ENCODE results near the gene KDM4B. TPM values are rescaled to one million over a fixed set of nuclear protein-coding genes. Genes with fewer than 3 reads are reported as not detected.

Gene KDM4B
- total RNA-seq, 2 donors from 2014 or later, result 49.1 to 54.0 TPM

GRCh38 chr19:5188548-5189317, 219.8 kb downstream of the KDM4B start:
- Histone ChIP-seq H3K4me3 (no peak overlapping the region), H3K27ac (no peak overlapping the region), H3K27me3 (replicated peaks; ENCODE audit: insufficient read depth) (no peaks in the 10 kb centered on the region), H3K36me3 (no peaks in the 10 kb centered on the region), H3K9me3 (no peaks in the 10 kb centered on the region), H3K4me1 (ENCODE audit: control insufficient read depth in 1 of 2, low read depth in 2 of 2) (no peaks in the 10 kb centered on the region)
- ATAC-seq (ENCODE audit: insufficient number of reproducible peaks, low FRiP score, low read depth) (no peak), DNase-seq (ENCODE audit: low spot score) (no peak)
- TF ChIP-seq CTCF (IDR thresholded peaks at IDR 0.05), result no peak

- Histone ChIP-seq H3K4me3 (no peak overlapping the region), H3K27ac (no peak overlapping the region), H3K9me3 (no peaks in the 10 kb centered on the region), H3K27me3 (replicated peaks; ENCODE audit: insufficient read depth) (no peaks in the 10 kb centered on the region), H3K36me3 (no peaks in the 10 kb centered on the region), H3K4me1 (ENCODE audit: control insufficient read depth in 1 of 2, low read depth in 2 of 2) (no peaks in the 10 kb centered on the region)
- no peak for ATAC-seq (ENCODE audit: insufficient number of reproducible peaks, low FRiP score, low read depth)
- DNase-seq (ENCODE audit: low spot score), result no peak
- TF ChIP-seq CTCF (IDR thresholded peaks at IDR 0.05), result no peak
Measured at GRCh38 chr19:5189318-5189607, 220.3 kb downstream of the KDM4B start.

- no peak for ATAC-seq (ENCODE audit: insufficient number of reproducible peaks, low FRiP score, low read depth)
- DNase-seq (ENCODE audit: low spot score), result no peak
- no peaks in the 10 kb centered on the region for H3K27me3 ChIP-seq (replicated peaks; ENCODE audit: insufficient read depth)
- H3K36me3 ChIP-seq, result no peaks in the 10 kb centered on the region
- H3K4me3 ChIP-seq, result no peak overlapping the region
- no peaks in the 10 kb centered on the region for H3K9me3 ChIP-seq
- no peak for TF ChIP-seq CTCF (IDR thresholded peaks at IDR 0.05)
- H3K4me1 ChIP-seq (ENCODE audit: control insufficient read depth in 1 of 2, low read depth in 2 of 2), result no peaks in the 10 kb centered on the region
- H3K27ac ChIP-seq, result no peak overlapping the region
Measured at GRCh38 chr19:5191091-5191490, 222.2 kb downstream of the KDM4B start.

GRCh38 chr19:5192568-5192967, 223.7 kb downstream of the KDM4B start:
- TF ChIP-seq CTCF (IDR thresholded peaks at IDR 0.05), result no peak
- H3K36me3 ChIP-seq, result no peaks in the 10 kb centered on the region
- DNase-seq (ENCODE audit: low spot score), result no peak
- H3K9me3 ChIP-seq, result no peaks in the 10 kb centered on the region
- ATAC-seq (ENCODE audit: insufficient number of reproducible peaks, low FRiP score, low read depth), result no peak
- H3K4me3 ChIP-seq, result no peak overlapping the region
- H3K4me1 ChIP-seq (ENCODE audit: control insufficient read depth in 1 of 2, low read depth in 2 of 2), result no peaks in the 10 kb centered on the region
- H3K27me3 ChIP-seq (replicated peaks; ENCODE audit: insufficient read depth), result no peaks in the 10 kb centered on the region
- H3K27ac ChIP-seq, result no peak overlapping the region

GRCh38 chr19:5193192-5193591, 224.3 kb downstream of the KDM4B start:
- Histone ChIP-seq H3K4me1 (ENCODE audit: control insufficient read depth in 1 of 2, low read depth in 2 of 2) (no peaks in the 10 kb centered on the region), H3K4me3 (no peak overlapping the region), H3K36me3 (no peaks in the 10 kb centered on the region), H3K27ac (no peak overlapping the region), H3K9me3 (no peaks in the 10 kb centered on the region), H3K27me3 (replicated peaks; ENCODE audit: insufficient read depth) (no peaks in the 10 kb centered on the region)
- no peak for ATAC-seq (ENCODE audit: insufficient number of reproducible peaks, low FRiP score, low read depth)
- no peak for TF ChIP-seq CTCF (IDR thresholded peaks at IDR 0.05)
- DNase-seq (ENCODE audit: low spot score), result no peak

Measured in thoracic aorta (tissue), 2 donors.